RWPE1 (cell line): ENCODE results near the gene MPO.

Experiments
- CTCF ChIA-PET: fragments of 350-600 bp; sonication (Branson Sonifier 250); formaldehyde crosslinking; extraction: SDS; loops from one replicate; lab custom pipeline; 2021; lab: Yijun Ruan, JAX
- POLR2A ChIA-PET: fragments of 400-600 bp; formaldehyde crosslinking; extraction: SDS; loops from one replicate; lab custom pipeline; 2020; ENCODE audit warnings: antibody characterized with exemption; ENCODE audit not compliant: low non-redundant PET; lab: Yijun Ruan, JAX
- DNase-seq: peaks from one replicate; pipeline ENCODE4 v3.0.0; 2012; ENCODE audit warnings: low spot score
- H3K27ac ChIP-seq: fragments of 450-650 bp; 2 replicates; pipeline ENCODE4 v1.5.1; 2017
- CTCF ChIP-seq: fragments of 450-650 bp; conservative IDR thresholded peaks from 2 replicates; pipeline ENCODE4 v1.5.1; 2017; ENCODE audit warnings: low read depth, mild to moderate bottlenecking

Gene MPO

GRCh38 chr17:58238147-58238634 is 42.5 kb downstream of the MPO start, which contains the start of gene LPO:
Gene LPO, plus strand, starts transcription at chr17:58238584. Its CDS starts 4,396 bp downstream, at chr17:58242980.
- ChIA-PET POLR2A (no interaction called here), CTCF (interaction anchor here (0.7 to 1.5 kb wide), 2 partner anchors 12 to 22 kb away, joined by 3 to 6 read pairs; no protein-coding TSS in a partner anchor)
- H3K27ac ChIP-seq, result no peak within 1 kb of the TSS
- DNase-seq, result no peak
- TF ChIP-seq CTCF, result no peak

GRCh38 chr17:58236394-58236793 is 44.3 kb downstream of the MPO start:
- ChIA-PET CTCF (interaction anchor here (0.6 to 1.6 kb wide), 5 partner anchors 9 to 115 kb away, joined by 3 to 7 read pairs (median 5); no protein-coding TSS in a partner anchor), POLR2A (no interaction called here)
- no peak for TF ChIP-seq CTCF
- H3K27ac ChIP-seq, result no peak overlapping the region
- DNase-seq, result no peak

GRCh38 chr17:58235821-58236220 is 44.9 kb downstream of the MPO start:
- H3K27ac ChIP-seq, result no peak overlapping the region
- no peak for TF ChIP-seq CTCF
- DNase-seq, result no peak
- ChIA-PET POLR2A (no interaction called here), CTCF (interaction anchor here (0.6 to 1.6 kb wide), 5 partner anchors 14 to 114 kb away, joined by 3 to 7 read pairs (median 5); no protein-coding TSS in a partner anchor)

GRCh38 chr17:58234512-58234911 is 46.2 kb downstream of the MPO start:
- ChIA-PET POLR2A (no interaction called here), CTCF (no interaction called here)
- no peak overlapping the region for H3K27ac ChIP-seq
- no peak for TF ChIP-seq CTCF
- DNase-seq, result no peak

- TF ChIP-seq CTCF, result no peak
- CTCF ChIA-PET, result no interaction called here
- no peak overlapping the region for H3K27ac ChIP-seq
- POLR2A ChIA-PET, result no interaction called here
- no peak for DNase-seq
Measured at GRCh38 chr17:58233543-58233942, 47.2 kb downstream of the MPO start.

- CTCF ChIA-PET, result no interaction called here
- no peak for TF ChIP-seq CTCF
- H3K27ac ChIP-seq, result no peak overlapping the region
- POLR2A ChIA-PET, result no interaction called here
- DNase-seq, result no peak
Measured at GRCh38 chr17:58232707-58233156, 48.0 kb downstream of the MPO start.
